HUES64 (cell line): ENCODE results near the gene RNF126.
"Not testable (repeated sequence)": the region's sequence is repeated elsewhere in the genome, so short reads cannot be mapped to it uniquely, and the experiment has no call there.

ENCODE experiments used
- H3K27ac ChIP-seq: 2 replicates; pipeline ENCODE4 v1.7.0; 2013; ENCODE audit warnings: low read depth, low read length, inconsistent platforms
- H3K27me3 ChIP-seq: 2 replicates; pipeline ENCODE4 v1.6.1; 2013; ENCODE audit warnings: mild to moderate bottlenecking, low read length; ENCODE audit not compliant: insufficient read depth
- H3K36me3 ChIP-seq: 2 replicates; pipeline ENCODE4 v1.6.1; 2013; ENCODE audit warnings: mild to moderate bottlenecking, low read length; ENCODE audit not compliant: insufficient read depth
- H3K4me1 ChIP-seq: 2 replicates; pipeline ENCODE4 v1.6.1; 2013; ENCODE audit warnings: mild to moderate bottlenecking, low read length, moderate library complexity; ENCODE audit not compliant: insufficient read depth
- H3K4me3 ChIP-seq: 2 replicates; pipeline ENCODE4 v1.5.1; 2013; ENCODE audit warnings: mild to moderate bottlenecking, low read length, moderate library complexity
- H3K9ac ChIP-seq: 2 replicates; pipeline ENCODE4 v1.6.1; 2013; ENCODE audit warnings: mild to moderate bottlenecking, low read depth, low read length
- H3K9me3 ChIP-seq: 2 replicates; pipeline ENCODE4 v1.6.1; 2013; ENCODE audit warnings: low read depth, low read length; ENCODE audit not compliant: insufficient read depth
- WGBS: fragments of 150-250, 120-280 bp; methylation state at CpG from one replicate; pipeline ENCODE4 v1.1.7; 2013; ENCODE audit warnings: missing lambda C conversion rate; 5-methylcytosine and 5-hydroxymethylcytosine counted together

The RNF126 gene

DNA sequence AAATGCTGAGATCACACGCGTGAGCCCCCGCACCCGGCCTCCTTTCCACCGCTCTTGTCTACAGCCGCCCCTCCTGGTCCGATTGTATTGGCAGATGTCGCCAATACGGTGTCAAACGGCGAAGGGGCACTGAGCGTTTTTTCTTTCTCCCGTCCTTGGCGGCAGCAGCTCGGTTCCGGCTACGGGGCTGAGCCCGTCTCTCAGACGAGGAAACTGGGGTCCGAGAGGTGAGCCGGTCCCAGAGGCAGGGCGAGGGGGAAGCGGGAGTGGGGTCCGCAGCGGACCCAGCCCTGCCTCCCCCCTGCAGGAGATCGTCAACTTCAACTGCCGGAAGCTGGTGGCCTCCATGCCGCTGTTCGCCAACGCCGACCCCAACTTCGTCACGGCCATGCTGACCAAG is 50.1 kb downstream of the RNF126 start:
- WGBS = 95% methylated on average over 33 of the region's 33 CpGs
- no peaks in the 10 kb centered on the region for H3K4me1 ChIP-seq
- no peaks in the 10 kb centered on the region for H3K27me3 ChIP-seq
- no peak overlapping the region for H3K9ac ChIP-seq
- no peak overlapping the region for H3K27ac ChIP-seq
- peaks cover 16% of the 10 kb centered on the region for H3K36me3 ChIP-seq
- no peak overlapping the region for H3K4me3 ChIP-seq
- H3K9me3 ChIP-seq = no peaks in the 10 kb centered on the region

DNA sequence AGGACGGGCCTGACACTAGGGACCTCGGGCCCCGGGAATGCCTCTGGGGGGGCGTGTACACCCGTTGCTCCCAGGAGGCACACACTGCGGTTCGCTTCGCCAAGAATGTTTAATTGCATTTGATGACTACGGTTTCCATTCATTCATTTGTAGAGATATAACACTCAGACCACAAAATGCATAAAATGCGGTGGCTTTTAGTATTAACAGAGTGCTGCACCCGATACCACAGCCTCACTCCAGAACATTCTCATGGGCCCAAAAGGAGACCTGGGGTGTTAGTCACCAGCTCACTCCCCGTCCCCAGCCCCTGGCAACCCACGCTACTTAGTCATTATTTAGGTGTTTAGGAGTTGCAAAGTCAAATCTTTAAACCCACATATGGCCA is 51.5 kb downstream of the RNF126 start:
- WGBS = 83% methylated on average over 12 of the region's 13 CpGs
- Histone ChIP-seq H3K4me1 (no peaks in the 10 kb centered on the region), H3K36me3 (peaks cover 11% of the 10 kb centered on the region), H3K9me3 (no peaks in the 10 kb centered on the region), H3K4me3 (no peak overlapping the region), H3K27me3 (no peaks in the 10 kb centered on the region), H3K27ac (no peak overlapping the region), H3K9ac (no peak overlapping the region)

DNA sequence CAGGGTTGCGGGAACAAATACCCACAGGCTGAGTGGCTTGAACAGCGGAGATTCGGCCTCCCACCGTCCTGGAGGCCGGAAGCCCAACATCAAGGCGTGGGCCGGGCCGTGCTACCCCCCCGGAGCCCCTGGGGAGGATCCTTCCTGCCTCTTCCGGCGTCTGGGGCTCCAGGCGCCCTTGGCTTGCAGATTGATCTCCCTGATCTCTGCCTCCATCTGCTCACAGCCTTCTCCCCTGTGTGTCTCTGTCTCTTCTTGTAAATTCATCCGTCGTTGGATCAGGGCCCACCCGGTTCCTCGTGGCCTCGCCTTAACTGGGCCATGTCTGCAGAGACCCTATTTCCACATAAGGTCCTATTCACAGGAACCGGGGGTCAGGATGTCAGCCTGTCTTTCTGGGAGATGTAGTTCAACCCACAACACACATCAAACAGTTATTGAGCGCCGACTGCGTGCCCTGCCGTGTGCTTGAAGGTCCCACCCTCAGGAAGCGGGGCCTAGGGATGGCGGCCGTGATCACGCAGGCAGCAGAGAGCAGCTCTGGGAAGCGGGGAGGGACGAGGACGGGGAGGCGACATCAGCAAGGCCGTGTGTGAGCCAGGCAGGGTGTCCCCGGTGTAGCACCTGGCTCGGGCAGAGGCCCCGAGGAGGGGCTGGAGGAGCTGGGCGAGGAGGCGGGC is 52.1 kb downstream of the RNF126 start:
- no peak overlapping the region for H3K4me3 ChIP-seq
- no peaks in the 10 kb centered on the region for H3K4me1 ChIP-seq
- H3K27ac ChIP-seq = no peak overlapping the region; the same call in 1 of the 2 replicates
- no peaks in the 10 kb centered on the region for H3K27me3 ChIP-seq
- H3K36me3 ChIP-seq = peaks cover 11% of the 10 kb centered on the region
- 58% methylated on average over 36 of the region's 36 CpGs for WGBS
- peak overlapping the region; percentile 12; the same call in 1 of the 2 replicates for H3K9ac ChIP-seq
- no peaks in the 10 kb centered on the region for H3K9me3 ChIP-seq

DNA sequence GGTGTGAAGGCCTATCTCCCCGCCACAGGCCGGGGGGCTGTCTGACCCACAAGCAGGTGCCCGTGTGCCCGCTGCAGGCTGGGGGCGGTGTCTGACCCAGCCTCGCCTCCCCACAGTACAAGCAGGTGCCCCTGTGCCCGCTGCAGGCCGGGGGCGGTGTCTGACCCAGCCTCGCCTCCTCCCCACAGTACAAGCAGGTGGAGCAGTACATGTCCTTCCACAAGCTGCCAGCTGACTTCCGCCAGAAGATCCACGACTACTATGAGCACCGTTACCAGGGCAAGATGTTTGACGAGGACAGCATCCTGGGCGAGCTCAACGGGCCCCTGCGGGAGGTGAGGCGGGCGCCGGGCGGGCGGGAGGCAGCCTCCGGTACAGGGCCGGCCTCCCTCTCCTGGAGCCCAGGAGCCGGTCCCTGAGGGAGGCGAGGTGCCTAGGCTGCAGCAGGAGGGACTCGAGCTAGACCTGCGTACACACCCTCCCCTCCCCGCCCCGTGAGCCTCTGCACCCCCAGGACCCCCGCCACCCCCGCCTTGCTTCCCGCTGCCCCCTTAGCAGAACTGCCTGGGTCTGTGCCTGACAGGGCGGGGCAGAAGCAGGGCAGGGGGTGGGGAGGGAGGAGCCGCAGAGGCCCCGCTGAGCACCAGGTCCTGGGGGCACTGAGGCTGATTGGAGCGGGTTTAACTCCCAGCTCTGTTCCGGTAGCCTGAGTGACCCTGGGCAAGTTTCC is 52.8 kb downstream of the RNF126 start:
- 79% methylated on average over 35 of the region's 38 CpGs for WGBS
- Histone ChIP-seq H3K4me1 (no peaks in the 10 kb centered on the region), H3K27ac (no peak overlapping the region; the same call in 1 of the 2 replicates), H3K27me3 (no peaks in the 10 kb centered on the region), H3K9me3 (no peaks in the 10 kb centered on the region), H3K4me3 (no peak overlapping the region), H3K9ac (no peak overlapping the region), H3K36me3 (peaks cover 11% of the 10 kb centered on the region)

DNA sequence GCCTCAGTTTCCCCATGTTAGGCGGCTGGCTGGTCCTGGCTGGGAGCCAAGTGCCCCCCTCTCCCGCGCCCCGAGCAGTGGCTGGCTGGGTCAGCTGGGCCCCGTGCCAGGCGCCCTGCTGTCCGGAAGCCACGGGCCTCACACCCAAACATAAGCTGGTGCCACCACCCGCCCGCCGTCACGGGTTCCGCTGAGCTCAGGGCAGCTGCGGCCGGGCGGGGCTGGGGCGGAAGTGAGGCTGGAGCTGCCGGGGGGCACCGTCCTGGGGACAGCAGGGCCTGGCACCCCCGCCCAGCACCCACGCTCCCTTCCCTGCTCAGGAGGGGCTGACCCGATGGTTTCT is 54.0 kb downstream of the RNF126 start:
- 94% methylated on average over 22 of the region's 22 CpGs for WGBS
- H3K4me1 ChIP-seq = no peaks in the 10 kb centered on the region
- H3K9ac ChIP-seq = no peak overlapping the region
- H3K27ac ChIP-seq = no peak overlapping the region
- no peaks in the 10 kb centered on the region for H3K27me3 ChIP-seq
- no peak overlapping the region for H3K4me3 ChIP-seq
- H3K36me3 ChIP-seq = peaks cover 2% of the 10 kb centered on the region; the same call in 1 of the 2 replicates
- no peaks in the 10 kb centered on the region for H3K9me3 ChIP-seq

DNA sequence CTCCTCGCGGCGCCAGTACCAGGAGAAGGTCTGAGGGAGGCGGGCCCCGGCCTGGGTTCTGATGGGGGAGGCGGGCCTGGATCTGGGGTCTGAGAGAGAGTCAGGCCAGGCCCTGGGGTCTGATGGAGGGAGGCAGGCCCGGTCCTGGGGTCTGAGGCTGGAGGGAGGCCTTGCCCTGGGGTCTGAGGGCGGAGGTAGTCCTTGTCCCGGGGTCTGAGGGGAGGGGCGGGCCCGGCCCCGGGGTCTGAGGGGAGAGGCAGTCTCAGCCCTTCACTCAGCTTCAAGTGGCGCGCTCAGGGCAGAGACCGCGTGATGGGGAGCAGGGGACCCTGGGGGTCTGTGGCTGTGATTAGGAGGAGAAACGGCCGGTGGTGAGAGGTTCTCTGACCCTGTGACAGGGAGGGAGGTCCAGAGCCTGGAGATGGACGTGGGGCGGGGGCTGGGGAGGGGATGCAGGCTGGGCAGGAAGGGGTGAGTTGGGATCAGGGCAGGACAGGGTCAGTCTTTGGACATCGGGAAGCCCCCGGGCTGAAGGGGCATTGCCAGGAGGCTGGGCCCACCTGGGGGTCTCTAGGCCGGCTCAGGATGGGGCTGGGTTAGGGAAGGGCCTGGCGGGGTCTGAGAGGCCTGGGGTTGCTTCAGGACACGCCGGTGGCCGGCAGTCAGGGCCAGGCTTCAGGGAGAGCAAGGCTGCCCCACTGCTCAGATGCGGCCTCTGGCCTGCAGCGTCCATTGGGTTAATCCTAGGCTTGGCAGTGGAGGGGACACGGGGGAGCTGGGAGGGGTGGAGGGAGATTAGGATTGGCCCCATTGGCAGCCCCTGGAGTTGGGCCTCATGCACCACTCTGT is 54.6 kb downstream of the RNF126 start:
- Histone ChIP-seq H3K9me3 (no peaks in the 10 kb centered on the region), H3K27ac (no peak overlapping the region), H3K4me3 (no peak overlapping the region), H3K27me3 (no peaks in the 10 kb centered on the region), H3K9ac (no peak overlapping the region), H3K36me3 (peaks cover 2% of the 10 kb centered on the region; the same call in 1 of the 2 replicates), H3K4me1 (no peaks in the 10 kb centered on the region)
- 89% methylated on average over 30 of the region's 30 CpGs for WGBS

DNA sequence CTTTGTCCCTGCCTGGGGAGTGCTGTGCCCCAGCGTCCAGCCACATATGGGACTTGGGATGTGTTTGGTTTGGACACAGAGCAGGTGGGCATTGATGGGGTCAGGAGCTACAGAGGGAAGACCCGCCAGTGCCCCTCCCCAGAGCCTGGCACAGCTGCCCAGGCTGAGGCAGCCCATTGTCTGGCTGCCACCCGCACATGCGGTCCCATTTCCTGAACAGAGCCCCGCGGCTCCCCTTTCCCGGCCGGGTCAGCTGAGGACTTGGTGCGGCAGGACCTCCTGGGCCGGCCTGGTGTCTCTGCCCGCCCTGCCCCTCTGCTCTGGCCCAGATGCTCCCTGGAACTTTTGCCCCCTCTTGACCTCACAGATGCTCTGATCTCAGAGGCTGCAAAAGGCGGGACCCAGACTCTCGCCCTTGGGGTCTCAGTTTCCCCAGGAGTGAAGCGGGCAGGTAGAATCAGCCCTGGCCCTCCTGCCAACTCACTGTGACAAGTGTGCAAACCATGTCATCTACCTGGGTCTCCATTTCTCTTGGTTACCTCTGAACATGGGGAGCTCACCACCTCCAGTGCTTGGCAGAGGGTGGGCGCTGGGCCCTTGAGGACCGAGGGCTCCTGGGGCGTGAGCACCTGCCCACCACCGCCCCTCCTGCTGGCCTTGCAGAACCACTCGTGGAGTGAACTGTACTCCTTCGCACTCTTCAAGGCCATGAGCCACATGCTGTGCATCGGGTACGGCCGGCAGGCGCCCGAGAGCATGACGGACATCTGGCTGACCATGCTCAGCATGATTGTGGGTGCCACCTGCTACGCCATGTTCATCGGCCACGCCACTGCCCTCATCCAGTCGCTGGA is 55.5 kb downstream of the RNF126 start:
- no peak overlapping the region for H3K9ac ChIP-seq
- WGBS = 93% methylated on average over 30 of the region's 30 CpGs

DNA sequence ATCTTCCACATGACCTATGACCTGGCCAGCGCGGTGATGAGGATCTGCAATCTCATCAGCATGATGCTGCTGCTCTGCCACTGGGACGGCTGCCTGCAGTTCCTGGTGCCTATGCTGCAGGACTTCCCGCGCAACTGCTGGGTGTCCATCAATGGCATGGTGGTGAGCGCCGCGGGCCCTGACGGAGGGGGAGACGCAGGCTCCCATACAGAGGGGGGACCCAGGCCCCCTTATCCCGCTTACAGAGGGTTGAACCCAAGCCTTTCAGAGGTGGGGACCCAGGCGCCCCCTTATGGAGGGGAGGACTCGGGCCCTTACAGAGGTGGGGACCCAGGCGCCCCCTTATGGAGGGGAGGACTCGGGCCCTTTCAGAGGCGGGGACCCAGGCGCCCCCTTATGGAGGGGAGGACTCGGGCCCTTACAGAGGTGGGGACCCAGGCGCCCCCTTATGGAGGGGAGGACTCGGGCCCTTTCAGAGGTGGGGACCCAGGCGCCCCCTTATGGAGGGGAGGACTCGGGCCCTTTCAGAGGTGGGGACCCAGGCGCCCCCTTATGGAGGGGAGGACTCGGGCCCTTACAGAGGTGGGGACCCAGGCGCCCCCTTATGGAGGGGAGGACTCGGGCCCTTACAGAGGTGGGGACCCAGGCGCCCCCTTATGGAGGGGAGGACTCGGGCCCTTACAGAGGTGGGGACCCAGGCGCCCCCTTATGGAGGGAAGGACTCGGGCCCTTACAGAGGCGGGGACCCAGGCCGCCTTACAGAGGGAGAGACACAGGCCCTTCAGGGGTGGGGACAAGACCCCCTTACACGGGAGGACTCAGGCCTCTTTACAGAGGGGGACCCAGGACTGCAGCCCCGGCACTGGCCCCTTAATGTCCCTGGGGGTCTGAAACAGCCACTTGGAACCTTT is 57.7 kb downstream of the RNF126 start:
- not testable (repeated sequence) for H3K9ac ChIP-seq, H3K36me3 ChIP-seq, H3K4me3 ChIP-seq, H3K4me1 ChIP-seq, H3K9me3 ChIP-seq, H3K27ac ChIP-seq, H3K27me3 ChIP-seq
- WGBS = 91% methylated on average over 17 of the region's 34 CpGs

More for the DNA sequence above, 55.5 kb downstream of the RNF126 start:
- Histone ChIP-seq H3K4me1 (no peaks in the 10 kb centered on the region), H3K27me3 (no peaks in the 10 kb centered on the region), H3K27ac (no peak overlapping the region), H3K4me3 (no peak overlapping the region), H3K36me3 (no peaks in the 10 kb centered on the region), H3K9me3 (no peaks in the 10 kb centered on the region)

DNA sequence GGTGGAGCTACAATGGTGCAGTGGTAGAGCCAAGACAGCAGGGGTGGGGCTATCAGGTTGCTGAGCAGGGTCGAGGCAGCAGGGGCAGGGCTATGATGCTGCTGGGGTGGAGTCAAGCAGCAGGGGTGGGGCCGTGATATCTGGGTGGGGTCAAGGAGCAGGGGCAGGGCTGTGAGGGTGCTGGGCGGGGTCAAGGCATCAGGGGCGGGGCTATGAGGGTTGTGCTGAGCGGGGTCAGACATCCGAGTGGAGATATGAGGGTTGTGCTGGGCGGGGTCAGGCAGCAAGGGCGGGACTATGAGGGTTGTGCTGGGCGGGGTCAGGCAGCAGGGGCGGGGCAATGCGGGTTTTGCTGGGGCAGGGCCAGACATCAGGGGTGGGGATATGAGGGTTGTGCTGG is 58.7 kb downstream of the RNF126 start:
- H3K9me3 ChIP-seq = no peaks in the 10 kb centered on the region
- H3K27ac ChIP-seq = no peak overlapping the region
- no peaks in the 10 kb centered on the region for H3K4me1 ChIP-seq
- H3K36me3 ChIP-seq = no peaks in the 10 kb centered on the region
- H3K27me3 ChIP-seq = no peaks in the 10 kb centered on the region
- WGBS = 88% methylated on average over 11 of the region's 11 CpGs
- no peak overlapping the region for H3K4me3 ChIP-seq
- no peak overlapping the region for H3K9ac ChIP-seq

DNA sequence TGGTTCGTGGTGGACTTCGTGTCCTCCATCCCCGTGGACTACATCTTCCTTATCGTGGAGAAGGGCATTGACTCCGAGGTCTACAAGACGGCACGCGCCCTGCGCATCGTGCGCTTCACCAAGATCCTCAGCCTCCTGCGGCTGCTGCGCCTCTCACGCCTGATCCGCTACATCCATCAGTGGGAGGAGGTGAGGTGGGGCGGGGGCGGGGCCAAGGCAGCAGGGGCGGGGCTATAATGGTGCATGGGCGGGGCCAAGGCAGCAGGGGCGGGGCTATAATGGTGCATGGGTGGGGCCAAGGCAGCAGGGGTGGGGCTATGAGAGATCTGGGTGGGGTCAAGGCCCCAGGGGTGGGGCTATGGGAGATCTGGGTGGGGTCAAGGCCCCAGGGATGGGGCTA is 59.2 kb downstream of the RNF126 start:
- H3K4me3 ChIP-seq, H3K27ac ChIP-seq, H3K36me3 ChIP-seq, H3K9ac ChIP-seq, H3K4me1 ChIP-seq, H3K9me3 ChIP-seq, H3K27me3 ChIP-seq: not testable (repeated sequence)
- WGBS = 91% methylated on average over 19 of the region's 20 CpGs
